Tongue (tissue), 2 donors: ENCODE data around the gene ADTRP. TPM values are rescaled to one million over a fixed set of nuclear protein-coding genes. Genes with fewer than 3 reads are reported as not detected.

Experiments
- DNase-seq: peaks from one replicate; pipeline ENCODE4 v3.0.0-alpha.2; 2015
- total RNA-seq: library from RNA; depleted of rRNA; stranded (reverse); fragments of >200 nt; gene quantifications from one replicate; pipeline ENCODE4 v1.2.3, GENCODE V29; 2014

The ADTRP gene
- total RNA-seq, 1 donor from 2014 or later, result not detected

DNA sequence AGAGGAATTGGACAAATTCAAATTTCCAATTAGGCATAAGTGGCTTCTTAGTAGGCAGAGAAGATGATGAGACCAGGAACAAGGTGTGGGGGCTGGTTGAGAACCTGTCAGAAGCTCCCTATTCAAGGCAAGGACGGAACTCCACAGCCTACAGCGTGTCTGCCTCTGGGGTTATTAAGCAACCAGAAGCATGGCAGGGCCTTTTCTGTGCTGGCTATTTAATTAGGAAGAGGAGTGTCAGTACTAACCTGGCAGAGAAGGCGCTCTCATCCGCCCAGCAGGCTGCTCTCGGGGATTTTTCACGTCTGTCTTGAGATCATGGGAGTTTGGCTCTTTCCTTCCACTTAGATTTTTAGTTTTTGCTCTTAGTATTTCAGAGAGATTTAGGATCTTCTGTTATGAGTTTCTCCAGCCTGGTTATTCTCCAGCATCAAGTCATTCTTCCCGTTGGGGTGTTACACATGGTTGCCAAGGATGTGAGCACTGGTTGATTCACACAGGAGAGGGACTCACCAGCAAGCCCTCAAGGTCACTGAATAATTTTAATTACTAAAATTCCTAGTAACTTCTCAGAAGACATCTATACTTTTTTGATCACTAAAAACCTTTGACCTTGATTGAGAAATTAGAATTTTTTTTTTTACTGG lies 23.9 kb downstream of the ADTRP start:
- no peak for DNase-seq

DNA sequence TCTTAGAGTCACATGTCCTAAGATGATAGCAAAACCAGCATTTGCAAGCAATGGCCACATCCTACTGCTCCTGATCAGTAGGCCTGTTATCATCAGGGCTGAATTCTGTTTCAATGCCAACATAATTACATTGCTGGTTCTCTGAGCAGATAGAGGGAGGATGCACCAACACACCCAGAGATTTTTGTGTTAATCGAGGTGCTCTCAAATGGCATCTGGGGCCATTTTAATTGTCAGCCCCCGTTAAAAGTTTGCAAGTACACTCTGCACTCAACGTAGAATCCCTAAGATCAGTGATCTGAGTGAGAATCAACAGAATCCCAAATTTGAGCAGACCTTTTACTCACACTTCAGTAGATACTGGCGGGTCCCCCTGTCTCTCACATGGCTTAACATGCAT lies 24.8 kb downstream of the ADTRP start:
- no peak for DNase-seq

DNA sequence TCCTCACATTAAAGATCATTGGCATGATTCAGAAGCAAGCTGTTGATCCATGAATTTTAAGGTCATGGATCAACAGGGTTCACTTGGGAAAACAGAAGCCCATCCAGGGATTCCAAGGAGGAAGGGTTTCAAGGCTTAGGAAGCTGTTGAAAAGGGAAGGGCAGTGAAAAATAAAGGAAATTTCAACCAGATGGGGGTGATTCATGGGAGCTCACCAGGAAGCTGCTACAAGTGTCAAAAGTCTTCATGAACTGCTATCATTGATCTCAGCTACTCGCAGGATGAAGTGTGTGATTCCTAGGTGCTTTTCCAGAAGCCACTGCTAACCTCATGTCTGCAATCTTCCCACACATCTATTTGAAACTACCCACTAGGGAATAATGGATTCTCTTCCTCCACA lies 26.2 kb downstream of the ADTRP start:
- no peak for DNase-seq

DNA sequence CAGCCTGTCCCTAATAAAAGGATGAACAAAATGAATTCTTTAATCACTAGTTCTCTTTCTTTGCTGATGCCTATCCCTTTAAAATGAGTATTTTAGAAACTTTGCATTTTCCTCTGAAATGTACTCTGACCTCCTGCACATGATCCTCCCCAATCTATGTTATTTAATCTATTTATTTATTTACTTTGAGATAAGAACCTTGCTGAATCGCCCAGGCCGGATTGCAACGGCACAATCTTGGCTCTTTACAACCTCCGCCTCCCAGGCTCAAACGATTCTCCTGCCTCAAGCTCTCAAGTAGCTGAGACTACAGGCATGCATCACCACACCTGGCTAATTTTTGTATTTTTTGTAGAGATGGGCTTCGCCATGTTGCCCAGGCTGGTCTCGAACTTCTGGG lies 27.9 kb downstream of the ADTRP start:
- DNase-seq, result no peak

DNA sequence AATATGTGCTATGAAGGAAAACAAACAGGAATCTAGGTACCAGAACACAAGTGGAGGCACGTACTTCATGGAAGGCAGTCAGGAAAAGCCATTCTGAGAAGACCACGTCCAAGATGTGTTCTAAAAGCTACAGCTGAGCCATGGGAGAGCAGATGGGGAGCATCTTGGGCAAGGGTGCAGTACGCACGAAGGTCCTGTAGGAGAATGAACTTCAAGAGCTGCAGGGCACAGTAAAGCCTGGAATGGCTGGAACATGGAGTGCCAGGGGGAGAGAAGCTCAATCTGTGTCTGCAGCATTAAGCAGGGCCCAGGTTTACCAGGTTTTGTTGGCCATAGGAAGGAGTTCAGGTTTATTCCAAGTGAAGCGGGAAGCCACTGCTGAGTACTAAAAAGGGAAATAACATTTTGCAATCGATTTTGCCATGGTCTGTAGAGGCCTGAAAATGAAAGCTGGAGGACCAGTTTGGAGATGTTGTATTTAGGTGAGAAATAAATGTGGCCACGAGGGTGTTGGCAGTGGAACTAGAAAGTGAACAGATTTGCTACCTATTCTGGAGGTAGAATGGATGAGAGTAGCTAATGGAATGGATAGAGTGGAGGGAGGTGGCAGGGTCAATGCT lies 29.9 kb downstream of the ADTRP start:
- DNase-seq, result no peak

DNA sequence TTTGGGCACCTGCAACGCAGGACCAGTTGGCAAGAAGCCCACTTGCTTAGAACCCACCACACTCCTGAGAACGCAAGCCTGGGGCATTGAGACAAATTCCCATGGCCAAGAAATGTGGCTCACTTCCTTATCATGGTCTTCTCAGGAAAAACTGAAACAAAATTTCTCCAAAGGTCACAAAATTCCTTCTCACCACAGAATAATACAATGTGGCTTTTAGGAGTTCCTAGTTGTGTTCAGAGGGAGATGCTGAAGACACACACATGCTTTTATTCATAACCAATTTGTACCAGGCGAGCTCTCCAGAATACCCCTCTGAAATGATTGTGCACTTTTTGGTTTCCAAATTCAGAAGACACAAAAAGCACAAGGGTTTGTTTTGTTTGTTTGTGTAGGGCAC lies 31.6 kb downstream of the ADTRP start:
- no peak for DNase-seq

DNA sequence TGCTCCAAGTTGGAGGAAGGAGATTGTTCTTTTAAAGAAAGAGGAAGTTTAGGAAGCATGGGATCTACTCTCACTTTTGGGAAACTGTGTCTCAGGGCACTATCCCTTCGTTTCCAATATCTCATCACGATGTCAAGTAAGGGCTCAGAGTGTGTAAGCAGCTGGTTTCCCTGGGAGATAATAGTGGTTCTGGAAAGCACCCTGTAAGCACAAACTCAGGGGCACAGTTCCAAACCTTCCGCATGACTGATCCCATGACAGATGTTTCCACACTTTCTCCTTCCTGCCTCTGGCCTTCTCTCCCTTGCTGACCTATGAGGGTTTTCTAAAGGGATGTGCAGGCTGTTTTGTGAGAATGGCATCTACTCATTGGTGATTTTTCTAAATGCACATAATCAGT lies 33.9 kb downstream of the ADTRP start:
- DNase-seq, result peak; percentile 53

DNA sequence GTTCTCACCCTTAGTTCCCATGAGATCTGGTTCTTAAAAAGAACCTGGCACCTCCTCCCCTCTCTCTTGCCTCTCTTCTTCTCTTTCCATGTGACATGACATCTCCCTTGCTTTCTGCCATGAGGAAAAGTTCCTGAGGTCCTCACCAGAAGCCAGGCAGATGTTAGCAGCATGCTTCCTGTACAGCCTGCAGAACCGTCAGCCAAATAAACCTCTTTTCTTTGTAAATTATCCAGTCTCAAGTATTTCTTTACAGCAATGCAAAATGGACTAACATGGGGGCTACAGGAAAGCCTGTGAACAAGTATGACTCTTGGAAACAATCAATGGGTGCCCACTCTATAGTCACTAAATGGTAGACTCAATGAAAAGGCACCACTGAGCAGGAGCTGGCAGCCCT lies 34.5 kb downstream of the ADTRP start:
- DNase-seq, result no peak

DNA sequence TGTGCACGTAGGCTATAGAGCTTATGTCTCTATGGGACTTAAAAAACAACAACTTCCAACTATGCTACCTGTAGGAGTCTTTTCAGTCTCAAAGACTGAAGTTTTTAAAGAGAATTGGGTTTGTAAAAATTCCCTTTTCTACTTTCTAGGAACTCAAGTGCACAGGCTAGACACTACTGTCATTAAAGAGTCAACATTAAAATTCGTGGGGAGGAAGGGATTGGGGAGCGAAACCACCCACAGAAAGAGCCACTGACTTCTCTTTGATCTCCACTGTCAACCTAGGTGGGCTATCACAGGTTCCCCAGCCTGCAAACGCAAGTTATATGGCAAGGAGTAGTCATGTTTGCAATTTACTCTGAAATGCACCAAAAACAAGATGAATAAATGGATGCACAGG lies 37.7 kb downstream of the ADTRP start:
- DNase-seq, result no peak

DNA sequence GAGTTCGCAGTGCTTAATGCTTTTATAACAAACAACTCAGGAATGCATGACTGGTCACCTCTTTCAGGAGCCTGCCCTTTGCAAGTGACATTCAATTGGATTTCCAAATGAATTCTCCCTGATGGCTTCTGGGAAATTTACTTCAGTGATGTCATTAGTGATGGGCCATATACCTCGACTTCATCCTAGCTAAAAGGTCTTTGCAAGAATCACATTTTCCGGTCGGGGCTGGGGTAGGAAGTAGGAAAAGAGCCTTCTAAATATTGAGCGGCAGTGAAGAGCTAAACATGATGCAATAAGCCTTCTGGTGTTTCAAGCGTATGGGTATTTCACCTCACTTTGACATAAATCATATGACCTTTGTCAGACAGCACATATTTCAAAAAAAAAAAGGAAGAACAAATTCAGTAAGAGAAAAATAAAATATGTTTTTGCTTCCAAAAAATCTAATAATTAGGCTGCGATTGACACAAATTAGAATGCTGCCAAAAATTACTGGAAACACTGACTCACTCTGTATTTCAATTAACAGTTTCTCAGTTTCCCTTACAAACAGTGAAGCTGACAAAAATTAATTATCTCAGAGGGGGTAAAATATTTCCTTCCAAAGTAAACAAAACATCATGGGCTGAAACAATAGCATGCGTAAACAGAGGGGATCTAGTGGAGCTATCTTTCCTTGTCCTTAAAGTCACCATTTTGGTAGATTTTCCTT lies 39.8 kb downstream of the ADTRP start:
- no peak for DNase-seq

DNA sequence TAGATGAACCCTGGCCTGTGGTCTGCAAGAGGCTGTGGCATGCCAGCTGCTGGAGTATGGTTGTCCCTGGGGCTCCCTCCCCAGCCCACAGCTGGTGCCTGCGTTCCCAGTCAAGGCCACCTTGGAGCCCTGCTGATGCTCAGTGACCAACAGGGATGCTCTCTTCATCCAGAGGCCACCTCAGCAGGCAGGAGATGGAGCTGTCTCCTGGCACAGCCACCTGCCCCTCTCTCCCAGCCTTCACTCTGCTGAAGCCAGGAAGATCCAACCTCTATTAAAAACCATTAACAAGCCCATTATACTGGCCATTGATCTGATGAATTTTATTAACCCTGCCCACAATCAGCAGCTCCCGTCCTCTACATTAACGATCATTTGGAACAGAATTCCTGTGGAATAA lies 40.4 kb downstream of the ADTRP start:
- DNase-seq, result no peak

DNA sequence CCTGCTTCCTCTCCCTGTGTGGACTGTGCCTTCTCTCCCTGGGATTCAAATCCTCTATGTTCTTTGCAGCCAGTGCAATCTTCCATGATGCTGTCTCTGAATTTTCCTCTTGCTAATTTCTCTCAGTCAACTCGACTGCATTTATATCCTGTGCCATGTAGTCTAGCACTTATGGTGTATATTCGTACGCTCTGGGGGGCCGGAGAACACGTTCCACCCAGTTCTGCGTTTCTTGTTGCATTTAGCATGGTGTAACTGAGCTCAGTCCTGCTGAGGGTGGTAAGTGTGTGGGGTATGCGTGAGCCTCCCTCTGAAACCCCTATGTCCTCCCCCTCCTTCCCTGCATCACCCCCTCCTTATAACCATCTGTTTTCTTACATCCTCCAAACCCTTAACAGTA lies 42.0 kb downstream of the ADTRP start:
- no peak for DNase-seq

DNA sequence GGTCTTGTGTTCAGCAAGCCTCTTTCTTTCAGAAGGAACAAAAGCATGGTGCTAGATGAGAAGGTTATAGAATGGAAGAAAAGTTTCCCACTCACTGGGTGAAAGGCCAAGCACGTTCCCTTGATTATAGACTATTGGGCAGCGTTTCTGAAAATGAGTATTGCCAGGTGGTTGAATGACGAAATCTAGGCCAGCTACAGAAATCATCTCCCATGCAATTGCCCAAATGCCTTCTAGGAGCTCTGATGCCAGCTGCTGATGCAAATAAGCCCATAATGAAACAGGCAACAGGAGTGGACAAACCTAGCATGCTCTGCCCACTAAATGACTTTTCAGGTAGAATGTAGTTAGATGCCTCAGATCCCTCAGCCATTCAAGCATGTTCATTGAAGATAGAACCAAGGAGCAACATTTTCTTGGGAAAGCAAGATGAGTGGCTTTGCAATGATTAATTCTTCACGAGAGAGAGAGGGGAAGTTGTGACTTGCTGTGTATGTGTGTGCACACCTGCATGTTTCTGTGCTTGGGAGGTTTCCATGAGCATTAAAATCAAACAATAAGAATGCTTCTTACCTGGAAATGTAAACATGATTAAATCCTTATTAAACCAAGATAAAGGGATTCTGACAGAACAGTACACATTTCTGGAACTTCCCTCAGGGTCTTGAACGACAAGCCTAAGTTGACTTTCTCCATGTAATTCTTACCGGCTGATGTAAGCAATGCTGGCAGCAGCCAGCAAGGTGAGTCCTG lies 43.6 kb downstream of the ADTRP start:
- DNase-seq, result peak; percentile 50

DNA sequence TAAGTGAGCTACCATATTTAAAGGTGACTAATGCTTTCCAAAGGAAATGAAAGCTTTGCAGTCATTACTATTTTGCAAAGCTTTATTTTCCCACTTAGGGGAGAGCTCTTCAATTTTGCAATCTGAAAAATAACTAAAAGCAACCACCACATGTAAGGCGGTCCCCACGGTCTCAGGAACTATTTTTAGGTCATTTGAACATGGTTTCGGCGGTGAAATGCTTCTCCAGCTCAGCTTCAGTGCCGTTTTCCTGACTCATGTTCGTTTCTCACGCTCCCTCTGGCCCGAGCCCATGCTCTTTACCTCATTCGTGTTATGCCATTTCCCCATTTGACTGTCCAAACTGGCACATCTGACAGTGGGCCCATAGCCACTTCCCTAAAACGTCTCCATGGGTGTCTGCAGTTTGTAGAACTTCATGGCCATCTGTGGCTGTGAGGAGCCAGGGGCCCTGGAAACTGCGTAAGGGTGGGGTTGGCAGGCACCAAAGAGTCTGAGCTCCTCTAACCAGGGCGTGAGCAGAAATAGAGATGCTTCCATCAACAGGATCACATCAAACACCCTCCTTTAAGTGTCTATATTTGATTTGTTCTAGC lies 46.5 kb downstream of the ADTRP start:
- DNase-seq, result peak; percentile 35

DNA sequence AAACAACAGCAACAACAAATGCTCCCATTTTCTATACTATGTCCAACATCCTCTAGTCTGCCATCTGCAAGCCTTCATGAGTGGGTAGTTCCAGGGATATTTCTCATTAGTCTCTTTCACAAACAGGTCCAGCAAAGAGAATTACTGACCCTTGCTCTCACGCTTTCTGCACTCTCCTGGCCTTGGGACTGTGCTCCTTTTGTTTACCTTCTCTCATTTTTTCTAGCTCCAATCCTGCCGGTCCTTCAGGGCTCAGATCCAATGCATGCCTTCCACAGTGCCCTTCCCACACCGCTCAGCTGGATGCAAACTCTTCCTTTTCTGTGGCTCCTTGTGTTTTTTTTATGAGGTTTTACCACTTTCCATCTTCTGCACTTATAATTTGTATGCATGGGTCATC lies 47.2 kb downstream of the ADTRP start:
- DNase-seq, result no peak

DNA sequence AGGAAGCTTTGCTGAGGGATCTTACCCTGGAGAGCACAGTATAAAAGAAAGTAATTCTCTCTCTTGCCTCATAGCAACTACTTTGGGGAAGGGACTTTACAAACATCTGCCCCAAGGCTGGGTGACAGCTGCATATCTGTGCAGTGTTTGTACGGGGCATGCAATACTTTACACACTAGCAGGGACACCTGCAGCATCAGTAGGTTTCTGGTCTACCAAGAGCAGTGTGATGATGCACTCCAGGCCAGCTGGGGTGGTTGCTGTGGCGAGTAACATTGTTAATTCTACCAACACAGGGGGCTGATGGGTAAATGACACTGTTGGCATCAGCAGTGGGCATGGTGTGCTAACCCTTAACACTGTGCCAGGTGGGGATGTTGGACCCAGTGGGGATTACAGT lies 48.0 kb downstream of the ADTRP start:
- no peak for DNase-seq

DNA sequence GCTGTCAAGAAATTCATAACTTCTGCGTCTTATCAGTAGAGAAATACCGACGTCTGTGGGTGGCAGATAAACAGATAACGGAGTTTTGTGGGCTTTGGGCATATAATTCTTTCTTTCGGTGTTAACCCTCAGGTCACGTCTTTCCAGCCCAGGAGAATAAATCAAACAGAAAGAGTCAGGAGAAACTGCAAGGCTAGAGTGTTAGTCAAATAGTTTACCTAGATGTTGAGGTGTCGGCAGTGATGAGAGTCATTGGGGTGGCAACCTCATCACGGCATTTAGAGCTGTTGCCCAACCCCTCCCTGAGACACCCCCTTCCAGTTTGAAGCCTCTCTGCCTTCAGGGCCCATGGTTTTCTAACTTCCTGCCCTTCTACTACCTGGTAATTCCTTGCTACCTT lies 49.5 kb downstream of the ADTRP start:
- DNase-seq, result no peak

DNA sequence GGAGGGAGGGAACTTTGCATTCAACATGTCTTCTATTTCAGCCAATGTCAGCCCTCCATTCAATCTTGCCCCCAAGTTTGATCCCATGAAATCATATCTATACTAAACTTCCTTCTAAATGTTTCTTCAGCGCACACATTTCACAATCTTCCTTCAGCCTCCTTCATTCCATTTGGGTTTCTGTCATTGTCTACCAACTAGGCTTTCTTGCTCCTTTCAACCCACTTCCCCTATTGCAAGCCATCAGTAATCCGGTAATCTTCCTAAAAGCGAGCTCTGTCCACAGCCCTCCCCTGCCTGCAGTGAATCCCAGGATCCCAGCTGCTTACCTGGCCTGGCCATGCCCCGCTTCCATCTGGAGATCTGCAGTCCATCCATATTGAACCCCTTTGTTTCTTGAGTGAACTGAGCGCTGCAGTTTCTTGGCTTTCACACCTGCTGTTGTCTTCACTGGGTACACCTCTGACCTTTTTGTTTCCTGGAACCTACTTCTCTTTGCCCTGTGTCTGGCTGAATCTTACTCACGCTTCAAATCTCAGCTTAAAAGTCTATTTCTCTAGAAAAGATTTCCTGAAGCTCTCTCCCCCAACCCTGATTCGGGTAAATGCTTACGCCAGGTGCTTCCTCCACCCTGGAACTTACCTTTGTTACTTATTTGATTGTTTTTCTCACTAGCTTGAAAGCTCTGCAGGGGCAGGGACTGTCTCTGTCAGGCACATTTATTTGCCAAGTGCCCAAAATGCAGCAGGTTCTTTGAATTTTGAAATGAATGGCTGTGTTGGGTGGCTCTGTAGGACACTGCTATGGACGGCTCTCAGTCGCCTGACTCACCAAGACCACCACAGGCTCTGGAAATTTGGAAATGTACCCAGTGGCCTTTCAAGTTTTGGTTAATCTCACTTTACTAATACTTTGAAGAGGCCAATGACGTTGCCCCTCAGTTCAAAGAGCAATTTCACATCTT lies 50.3 kb downstream of the ADTRP start:
- no peak for DNase-seq

DNA sequence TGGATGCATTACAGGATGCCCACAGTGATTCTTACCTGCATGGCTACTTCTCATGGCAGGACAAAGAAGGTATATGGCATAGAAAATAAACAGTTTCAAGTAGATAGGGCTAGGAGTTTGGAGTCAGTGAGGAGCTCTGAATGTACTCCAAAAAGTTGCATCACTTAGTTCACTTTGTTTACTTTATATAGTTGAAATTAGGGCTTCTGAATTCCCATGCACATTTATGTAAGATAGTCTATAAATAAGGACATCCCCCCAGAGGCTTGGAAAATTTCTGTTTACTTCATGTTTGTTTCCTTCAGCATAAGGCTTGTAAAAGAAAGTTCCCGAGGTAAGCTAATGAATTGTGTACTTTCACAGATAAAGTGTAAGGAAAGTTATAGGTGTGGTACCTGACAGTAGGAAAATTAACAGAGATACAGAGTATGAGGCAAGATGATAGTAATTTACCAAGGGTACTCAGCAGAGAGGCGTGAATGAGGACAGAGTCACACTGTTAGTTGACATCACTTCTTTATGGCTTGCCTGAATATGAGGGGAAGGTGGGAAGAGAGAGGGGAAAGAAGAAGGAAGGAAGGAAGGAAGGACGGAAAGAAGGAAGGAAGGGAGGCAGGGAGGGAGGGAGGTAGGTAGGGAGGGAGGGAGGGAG lies 51.1 kb downstream of the ADTRP start:
- no peak for DNase-seq

DNA sequence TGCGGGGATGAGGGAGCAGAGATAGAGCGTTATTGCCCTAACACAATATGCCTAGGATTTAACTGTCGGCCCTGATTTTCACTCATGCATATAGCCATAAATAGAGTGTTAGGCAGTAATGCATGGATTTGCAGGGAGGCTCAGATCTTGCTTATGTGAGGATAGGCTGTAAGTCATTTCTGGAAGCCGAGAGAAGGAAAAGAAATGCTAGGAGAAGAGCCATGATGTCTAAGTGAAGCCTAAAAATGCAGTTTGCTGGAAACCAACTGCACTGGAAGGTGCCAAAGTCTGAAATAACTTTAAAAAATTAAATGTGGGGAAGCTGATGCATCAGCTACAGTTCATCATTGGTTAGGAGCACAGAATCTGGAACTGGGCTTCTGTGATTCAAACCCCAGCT lies 54.3 kb downstream of the ADTRP start:
- DNase-seq, result no peak
